GM12878 (cell line): Measurements from ENCODE around the gene A4GNT. TPM values are rescaled to one million over a fixed set of nuclear protein-coding genes. Genes with fewer than 3 reads are reported as not detected.

Source experiments
- ATAC-seq: fragments of 200-7000 bp; cut with Tn5 transposase; 3 replicates; pipeline ENCODE4 v1.9.1; 2020; ENCODE audit warnings: mild to moderate bottlenecking, moderate library complexity
- BruUV-seq: library from RNA; stranded (reverse); fragments of 400-500 nt; replicated peaks from 2 replicates; lab custom pipeline; 2021; lab: Mats Ljungman, UMichigan
- CTCF ChIA-PET: fragments of 300-600 bp; sonication (Branson Sonifier 250); formaldehyde crosslinking; extraction: SDS; loops from one replicate; lab custom pipeline; 2021; ENCODE audit warnings: inconsistent platforms; lab: Yijun Ruan, JAX
- POLR2A ChIA-PET: fragments of 350-600 bp; formaldehyde crosslinking; extraction: SDS; loops from one replicate; lab custom pipeline; 2021; ENCODE audit warnings: inconsistent platforms; lab: Charles Lee
- RAD21 ChIA-PET: fragments of 300-600 bp; sonication (Branson Sonifier 250); formaldehyde crosslinking; loops from one replicate; lab custom pipeline; 2023; ENCODE audit warnings: antibody characterized with exemption; ENCODE audit not compliant: unreplicated experiment; lab: Charles Lee
- SMC1A ChIA-PET: fragments of 300-600 bp; sonication (Branson Sonifier 250); formaldehyde crosslinking; loops from one replicate; lab custom pipeline; 2023; ENCODE audit not compliant: unreplicated experiment, uncharacterized antibody; lab: Charles Lee
- DNase-seq: peaks from one replicate; pipeline ENCODE4 v3.0.0-alpha.2; 2011; ENCODE audit warnings: low read depth, low spot score
- FAIRE-seq: peaks from 3 replicates; lab custom pipeline; 2011; peaks lifted over from hg19 to GRCh38; lab: Jason Lieb, UNC
- H2AFZ ChIP-seq: 2 replicates; pipeline ENCODE4 v1.6.0; 2011; ENCODE audit warnings: low read depth, low read length, control low read depth; ENCODE audit not compliant: control insufficient read depth
- H3K27ac ChIP-seq: 2 replicates; pipeline ENCODE4 v1.5.1; 2011; ENCODE audit warnings: control low read depth; ENCODE audit not compliant: control insufficient read depth, insufficient read depth
- H3K27me3 ChIP-seq, 2 experiments: replicated peaks in 1 of 2; 2 replicates each; pipeline versions ENCODE4 v1.6.0 to v1.6.1; 2011; ENCODE audit warnings: low read length in 1 of 2; ENCODE audit not compliant: control insufficient read depth in 2 of 2, insufficient read depth in 2 of 2
- H3K36me3 ChIP-seq, 2 experiments: 2 replicates each; pipeline ENCODE4 v1.5.1; 2011; ENCODE audit warnings: low read length in 1 of 2; ENCODE audit not compliant: control insufficient read depth in 2 of 2, insufficient read depth in 2 of 2
- H3K4me1 ChIP-seq: 2 replicates; pipeline ENCODE4 v1.6.1; 2011; ENCODE audit warnings: mild to moderate bottlenecking, low read length, moderate library complexity, mixed read lengths; ENCODE audit not compliant: control insufficient read depth, insufficient read depth
- H3K4me2 ChIP-seq: 2 replicates; pipeline ENCODE4 v1.6.0; 2011; ENCODE audit warnings: control low read depth; ENCODE audit not compliant: control insufficient read depth, insufficient read depth
- H3K4me3 ChIP-seq: fragments of 200-600 bp; sonication (generic); 2 replicates; pipeline ENCODE4 v1.5.1; 2016
- H3K79me2 ChIP-seq: 2 replicates; pipeline ENCODE4 v1.6.0; 2011; ENCODE audit warnings: low read length; ENCODE audit not compliant: control insufficient read depth, insufficient read depth
- H3K9ac ChIP-seq: 2 replicates; pipeline ENCODE4 v1.8.0; 2011; ENCODE audit warnings: low read length, control low read depth, mixed read lengths; ENCODE audit not compliant: control insufficient read depth, insufficient read depth
- H3K9me3 ChIP-seq: replicated peaks from 3 replicates; pipeline ENCODE4 v1.5.1; 2011; ENCODE audit warnings: mild to moderate bottlenecking, low read length; ENCODE audit not compliant: control insufficient read depth, insufficient read depth
- H4K20me1 ChIP-seq: 2 replicates; pipeline ENCODE4 v1.6.0; 2011; ENCODE audit not compliant: control insufficient read depth, insufficient read depth
- CHD4 ChIP-seq: fragments of 200-600 bp; sonication (generic); IDR thresholded peaks from 2 replicates; pipeline ENCODE4 v1.6.1; 2016; ENCODE audit warnings: mild to moderate bottlenecking
- E2F8 ChIP-seq: fragments of 450-650 bp; IDR thresholded peaks from 2 replicates; pipeline ENCODE4 v1.6.1; 2018; ENCODE audit warnings: mild to moderate bottlenecking, low read depth, moderate library complexity; ENCODE audit not compliant: partially characterized antibody
- HCFC1 ChIP-seq: fragments of 150-350 bp; IDR thresholded peaks from 2 replicates; pipeline ENCODE4 v1.6.1; 2014; ENCODE audit warnings: low read length
- KLF5 ChIP-seq: fragments of 450-650 bp; IDR thresholded peaks from 2 replicates; pipeline ENCODE4 v1.6.1; 2014; ENCODE audit warnings: mild to moderate bottlenecking; ENCODE audit not compliant: partially characterized antibody
- NKRF ChIP-seq: fragments of 450-650 bp; conservative IDR thresholded peaks from 2 replicates; pipeline ENCODE4 v1.6.1; 2017; ENCODE audit warnings: mild to moderate bottlenecking, moderate library complexity
- WGBS: methylation state at CpG from one replicate; pipeline ENCODE4 v1.1.6; 2016; ENCODE audit warnings: low lambda C conversion rate; ENCODE audit not compliant: insufficient replicate concordance, insufficient coverage; ENCODE audit errors: missing lambda C conversion rate; 5-methylcytosine and 5-hydroxymethylcytosine counted together
- in situ Hi-C: fragments of 300-500 bp; cut with MboI; formaldehyde crosslinking; loops from 9 replicates; pipeline ENCODE4 v1.14.3; 2018; ENCODE audit warnings: mixed read lengths
- intact Hi-C: fragments of 100-400 bp; cut with micrococcal nuclease; formaldehyde crosslinking; loops from one replicate; pipeline ENCODE4 v1.14.2; 2022; ENCODE audit not compliant: unreplicated experiment
- polyA plus RNA-seq, 11 experiments: library from polyadenylated mRNA; depleted of rRNA in 4 of 11; unstranded in 6 of 11; stranded (reverse) in 5 of 11; fragments of >200 nt; fragmentation: Nextera tagmentation in 4 of 11; fragmentation: Illumina TruSeq in 1 of 11; extraction: Ambion mirVana in 4 of 11; extraction: Trizol in 1 of 11; gene quantifications; 1 replicate in 1 of 11; 2 replicates in 10 of 11; pipeline versions ENCODE4 v1.2.1 to v1.2.3, GENCODE V29; 2011 to 2016; ENCODE audit warnings: inconsistent platforms in 2 of 11, missing spikeins in 2 of 11, low read depth in 1 of 11
- total RNA-seq, 4 experiments: library from RNA; depleted of rRNA in 3 of 4; stranded (reverse); fragments of >200 nt in 3 of 4; fragmentation: Illumina TruSeq in 1 of 4; extraction: Trizol in 1 of 4; gene quantifications; 2 replicates each; pipeline versions ENCODE4 v1.2.1 to v1.2.3, GENCODE V29; 2013 to 2021

Gene A4GNT
- total and polyA plus RNA-seq, 10 of the 15 experiments (the other 5 are each of a cell fraction or from before 2014, with no cell fraction given): not detected

- no peak for TF ChIP-seq NKRF
These were observed 8.0 kb downstream of the A4GNT start (continued) for GRCh38 chr3:138124188-138124587.

GRCh38 chr3:138119423-138119766, 12.8 kb downstream of the A4GNT start:
- POLR2A ChIA-PET: interaction anchor here (0.6 kb wide), 1 partner anchor 930 kb away, joined by 4 read pairs; no protein-coding TSS in a partner anchor
- ATAC-seq: no peak
- DNase-seq: no peak
- TF ChIP-seq HCFC1 (no peak), KLF5 (no peak), CHD4 (no peak), E2F8 (no peak)
- RAD21 ChIA-PET: interaction anchor here (1.5 to 2.5 kb wide), 3 partner anchors 45 to 50 kb away, joined by 3 to 11 read pairs (median 4); no protein-coding TSS in a partner anchor
- H3K27me3 ChIP-seq: peaks cover 2 to 5% of the 10 kb centered on the region in 2 experiments; a peak in 3 of 4 replicates
- H3K4me3 ChIP-seq: no peak overlapping the region
- no TSS peak for BruUV-seq
- H3K79me2 ChIP-seq: no peaks in the 10 kb centered on the region
- no peak overlapping the region for H2AFZ ChIP-seq
- WGBS: 27% methylated on average over 4 of the region's 4 CpGs
- H3K9me3 ChIP-seq: no peaks in the 10 kb centered on the region
- in situ Hi-C loops: loop anchor here (5.0 kb wide), 1 partner anchor 52 kb away; no protein-coding TSS in a partner anchor
- no peak overlapping the region for H3K4me2 ChIP-seq
- no peaks in the 10 kb centered on the region for H4K20me1 ChIP-seq
- SMC1A ChIA-PET: interaction anchor here (0.7 to 3.8 kb wide), 4 partner anchors 46 to 1015 kb away, joined by 3 to 45 read pairs (median 5); no protein-coding TSS in a partner anchor
- no peaks in the 10 kb centered on the region for H3K4me1 ChIP-seq
- intact Hi-C loops: loop anchor here (1.0 kb wide), 1 partner anchor 51 kb away; no protein-coding TSS in a partner anchor
- CTCF ChIA-PET: interaction anchor here (0.6 to 2.8 kb wide), 12 partner anchors 11 to 1014 kb away, joined by 3 to 28 read pairs (median 4); partner anchors contain the start of gene A4GNT
- H3K27ac ChIP-seq: no peak overlapping the region
- H3K9ac ChIP-seq: no peak overlapping the region
- H3K36me3 ChIP-seq: no peaks in the 10 kb centered on the region
- no peak for FAIRE-seq
